Urothelium cell line (cell line): ENCODE measurements around the gene PRR33.

Experiments
- DNase-seq: peaks from one replicate; pipeline ENCODE4 v3.0.0; 2011; ENCODE audit warnings: low spot score, mixed read lengths
- FAIRE-seq: peaks from 2 replicates; lab custom pipeline; 2011; peaks lifted over from hg19 to GRCh38; lab: Jason Lieb, UNC

Gene PRR33

DNA sequence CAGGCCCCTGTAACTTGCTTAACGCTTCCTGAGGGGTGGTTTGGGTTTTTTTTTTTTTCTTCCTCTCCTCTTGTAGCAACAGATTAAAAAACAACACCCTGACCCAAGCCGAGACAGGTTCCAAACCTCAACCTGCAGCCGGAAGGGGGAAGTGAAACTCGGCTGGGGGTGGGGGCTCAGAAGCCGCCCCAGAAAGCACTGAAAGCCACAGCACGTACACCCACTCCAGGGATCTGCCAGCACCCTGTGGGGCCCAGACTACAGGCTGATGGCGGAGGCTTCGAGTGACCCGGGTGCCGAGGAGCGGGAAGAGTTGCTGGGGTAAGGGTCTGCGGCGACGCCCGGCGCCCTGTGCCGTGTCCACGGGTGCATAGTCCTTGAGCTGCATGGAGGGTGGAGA is 38.8 kb downstream of the PRR33 start, which contains the start of gene LSP1:
Gene LSP1, plus strand, starts transcription at position 208 of the 400 bp plus-strand sequence. Its CDS starts 61 bp downstream, at position 269.
- no peak for DNase-seq
- no peak for FAIRE-seq

DNA sequence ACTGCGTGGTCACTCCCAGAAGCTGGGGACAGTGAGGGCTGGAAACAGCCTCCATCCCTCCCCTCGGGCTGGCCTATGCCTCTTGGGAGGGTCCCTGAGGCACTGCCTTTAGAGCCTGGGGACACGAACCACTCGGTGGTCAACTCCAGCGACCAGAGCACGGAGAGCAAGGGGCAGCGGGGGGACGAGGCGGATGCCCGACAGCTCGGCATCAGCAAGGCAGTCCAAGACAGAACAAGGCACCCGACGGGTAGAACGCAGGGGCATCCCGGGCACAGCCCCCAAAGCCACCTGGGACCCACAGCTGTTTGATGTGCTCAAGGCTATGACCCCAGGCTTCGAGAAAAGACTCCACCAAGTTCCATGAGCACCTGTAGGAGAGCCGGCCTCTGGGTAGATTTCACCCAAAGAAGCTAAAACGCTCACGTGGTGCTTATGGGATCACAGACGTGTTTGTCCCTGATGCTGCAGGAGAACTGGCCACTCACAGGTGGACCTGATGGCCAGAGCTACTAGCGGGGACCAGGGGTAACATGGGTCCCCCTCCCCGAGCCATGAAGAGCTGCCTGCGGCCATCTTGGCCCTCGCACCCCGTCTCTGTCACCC is 39.3 kb downstream of the PRR33 start:
- DNase-seq: no peak
- FAIRE-seq: no peak

GRCh38 chr11:1851468-1852180 is 40.1 kb downstream of the PRR33 start:
- DNase-seq (no peak), FAIRE-seq (no peak)

DNA sequence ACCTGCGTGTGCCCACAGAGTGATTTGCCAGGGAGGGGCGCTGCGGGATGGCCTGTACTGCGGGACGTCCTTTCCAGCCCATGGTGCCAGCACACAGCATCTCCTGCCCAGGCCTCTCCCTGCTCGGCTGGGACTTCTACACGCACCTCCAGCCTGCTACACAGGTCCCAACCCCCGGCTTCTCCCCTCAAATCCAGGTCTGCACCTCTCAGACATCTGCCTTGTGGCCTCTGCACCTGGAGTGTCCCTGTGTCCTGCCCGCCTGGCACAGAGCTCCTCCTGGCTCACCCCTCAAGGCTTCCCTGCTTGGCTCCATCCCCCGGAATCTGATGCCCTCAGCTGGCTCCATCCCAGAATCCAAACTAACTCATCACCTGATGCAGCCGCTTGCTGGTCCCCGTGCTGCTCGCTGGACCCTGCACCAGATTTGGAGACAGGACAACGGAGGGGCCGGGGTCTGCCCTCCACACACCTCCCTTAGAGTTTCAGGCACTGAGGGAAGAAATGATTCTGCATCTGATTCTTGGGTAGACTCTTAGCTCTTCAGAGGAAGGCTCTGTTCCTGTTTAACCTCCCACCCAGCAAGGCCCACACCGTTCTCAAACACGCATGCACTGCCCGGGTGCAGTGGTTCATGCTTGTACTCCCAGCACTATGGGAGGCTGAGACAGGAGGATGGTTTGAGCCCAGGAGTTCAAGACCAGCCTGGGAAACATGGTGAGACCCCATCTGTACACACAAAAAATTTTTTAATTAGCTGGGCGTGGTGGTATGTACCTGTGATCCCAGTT is 42.9 kb downstream of the PRR33 start:
- DNase-seq (no peak), FAIRE-seq (no peak)

- DNase-seq (no peak), FAIRE-seq (no peak)
Observed at GRCh38 chr11:1847926-1848639, 43.6 kb downstream of the PRR33 start.

GRCh38 chr11:1847006-1847735 is 44.5 kb downstream of the PRR33 start:
- DNase-seq (no peak), FAIRE-seq (no peak)

GRCh38 chr11:1846453-1846932 is 45.2 kb downstream of the PRR33 start:
- FAIRE-seq (no peak), DNase-seq (no peak)

- FAIRE-seq: no peak
Observed at GRCh38 chr11:1845561-1846452, 45.9 kb downstream of the PRR33 start.

GRCh38 chr11:1845095-1845429 is 46.6 kb downstream of the PRR33 start:
- DNase-seq (no peak), FAIRE-seq (no peak)

More at GRCh38 chr11:1845561-1846452, 45.9 kb downstream of the PRR33 start:
- DNase-seq: no peak

- FAIRE-seq (no peak), DNase-seq (no peak)
Observed at GRCh38 chr11:1844221-1845094, 47.2 kb downstream of the PRR33 start.

- DNase-seq: no peak
- no peak for FAIRE-seq
Observed at GRCh38 chr11:1843796-1844195, 47.9 kb downstream of the PRR33 start.

DNA sequence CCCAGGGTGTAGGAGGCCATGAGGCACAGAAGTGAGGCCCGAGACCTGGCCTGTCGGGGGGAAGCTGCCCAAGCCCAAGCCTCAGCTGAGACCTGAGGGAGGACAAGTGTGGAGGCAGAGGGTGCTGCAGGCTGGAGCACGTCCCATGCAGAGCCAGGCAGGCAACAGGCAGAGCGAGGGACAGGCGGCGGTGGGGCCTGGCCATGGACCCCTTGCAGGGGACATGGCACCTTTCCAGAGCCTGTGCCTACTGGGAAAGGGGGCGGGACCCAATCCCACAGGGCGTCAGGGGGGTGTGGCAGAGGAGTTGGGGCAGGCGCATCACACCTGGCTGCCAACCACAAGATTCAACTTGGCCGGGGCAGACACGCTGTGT is 48.6 kb downstream of the PRR33 start:
- FAIRE-seq (no peak), DNase-seq (no peak)

- DNase-seq (no peak), FAIRE-seq (no peak)
Observed at GRCh38 chr11:1842149-1843097, 49.3 kb downstream of the PRR33 start.

GRCh38 chr11:1841511-1842148 is 50.1 kb downstream of the PRR33 start:
- FAIRE-seq: no peak
- no peak for DNase-seq

DNA sequence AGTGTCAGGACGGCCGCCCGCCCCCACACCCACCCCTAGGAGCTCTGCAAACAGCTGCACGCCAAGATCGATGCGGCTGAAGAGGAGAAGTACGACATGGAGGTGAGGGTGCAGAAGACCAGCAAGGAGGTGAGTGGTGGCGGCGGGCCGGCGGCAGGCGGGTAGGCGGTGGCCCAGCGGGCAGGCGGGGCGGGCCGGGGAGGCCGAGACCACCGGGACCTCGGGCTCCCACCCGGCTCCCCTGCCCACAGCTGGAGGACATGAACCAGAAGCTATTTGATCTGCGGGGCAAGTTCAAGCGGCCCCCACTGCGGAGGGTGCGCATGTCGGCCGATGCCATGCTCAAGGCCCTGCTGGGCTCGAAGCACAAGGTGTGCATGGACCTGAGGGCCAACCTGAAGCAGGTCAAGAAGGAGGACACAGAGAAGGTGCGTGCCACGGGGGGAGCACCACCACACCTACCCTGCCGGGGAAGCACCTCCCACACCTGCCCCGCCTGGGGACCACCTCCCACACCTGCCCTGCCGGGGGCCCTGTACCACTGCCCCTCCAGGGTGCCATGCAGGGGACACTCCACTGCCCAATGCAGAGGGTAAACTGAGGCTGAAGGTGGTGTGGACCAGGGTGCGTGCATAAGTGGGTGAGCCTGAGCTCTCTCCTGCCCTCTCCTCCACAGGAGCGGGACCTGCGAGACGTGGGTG is 50.8 kb downstream of the PRR33 start:
- DNase-seq (no peak), FAIRE-seq (no peak)
